NCI-H1092 treated with DMSO at 0.1 percent for 48 hours (cell line): ENCODE measurements around the gene ARID1B.
A peak's percentile ranks its signal among the peaks of the same experiment; 100 is the strongest.

Source experiments
- DNase-seq: peaks from one replicate; lab custom pipeline; 2025; lab: John Stamatoyannopoulos, UW

Gene ARID1B

DNA sequence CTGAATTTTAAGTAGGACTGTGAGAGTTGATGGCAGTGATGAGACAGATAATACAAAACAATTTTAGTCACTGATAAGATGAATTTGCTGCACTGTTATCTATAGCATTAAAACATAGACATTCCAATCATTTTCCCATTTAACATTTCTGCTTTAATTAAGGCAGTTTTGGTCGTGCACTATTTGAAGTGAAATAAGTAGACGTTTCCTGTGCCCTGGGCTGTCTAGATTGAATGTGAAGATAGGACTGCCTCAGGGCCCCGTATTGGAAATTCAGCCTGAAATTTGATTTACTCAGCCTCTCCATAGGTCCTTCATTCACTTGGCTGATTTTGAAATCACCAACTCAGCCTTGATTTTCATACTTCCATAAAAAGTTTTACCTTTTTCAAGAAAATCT, 48.3 kb downstream of the ARID1B start:
- no peak for DNase-seq

- DNase-seq: no peak
Measured at GRCh38 chr6:156826290-156826955, 49.2 kb downstream of the ARID1B start.

DNA sequence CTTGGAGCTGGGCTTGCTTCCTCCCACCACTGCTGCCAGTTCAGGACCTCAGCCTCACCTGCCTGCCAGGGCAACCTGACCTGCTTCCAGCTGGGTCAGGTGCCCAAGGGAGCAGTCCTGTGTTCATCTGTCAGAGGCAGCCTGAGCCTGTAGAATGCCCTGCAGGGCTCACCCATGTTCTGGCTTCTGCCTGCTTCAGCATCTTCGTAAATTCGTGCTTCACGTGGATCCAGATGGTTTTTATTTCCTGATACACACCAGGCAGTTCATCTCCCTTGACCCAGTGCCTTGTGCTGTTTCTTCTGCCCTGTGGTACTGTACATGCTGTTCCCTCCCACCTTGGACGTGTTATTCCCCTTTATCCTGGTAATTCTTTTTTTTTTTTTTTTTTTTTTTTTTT, 50.2 kb downstream of the ARID1B start:
- no peak for DNase-seq

DNA sequence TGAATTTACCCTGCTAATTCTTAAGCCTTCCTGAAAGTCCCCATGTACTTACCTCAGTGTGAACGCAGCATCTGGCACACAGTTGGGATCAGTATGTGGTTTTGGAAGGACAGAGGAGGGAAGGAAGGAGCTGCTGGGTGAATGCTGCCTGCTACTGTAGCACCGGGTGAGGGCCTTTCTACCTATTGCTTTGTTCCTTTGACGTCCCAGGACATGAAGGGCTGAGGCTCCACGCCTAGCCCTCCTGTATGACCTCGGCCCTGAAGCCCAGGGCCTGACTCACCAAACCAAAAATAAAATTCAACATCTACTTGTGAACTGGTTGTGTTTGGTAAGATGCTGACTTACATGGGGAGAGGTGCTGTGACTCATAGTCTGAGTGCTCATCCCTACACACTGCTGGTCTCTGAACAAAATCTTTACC, 51.1 kb downstream of the ARID1B start:
- DNase-seq: no peak

GRCh38 chr6:156830126-156830525, 52.9 kb downstream of the ARID1B start:
- no peak for DNase-seq

DNA sequence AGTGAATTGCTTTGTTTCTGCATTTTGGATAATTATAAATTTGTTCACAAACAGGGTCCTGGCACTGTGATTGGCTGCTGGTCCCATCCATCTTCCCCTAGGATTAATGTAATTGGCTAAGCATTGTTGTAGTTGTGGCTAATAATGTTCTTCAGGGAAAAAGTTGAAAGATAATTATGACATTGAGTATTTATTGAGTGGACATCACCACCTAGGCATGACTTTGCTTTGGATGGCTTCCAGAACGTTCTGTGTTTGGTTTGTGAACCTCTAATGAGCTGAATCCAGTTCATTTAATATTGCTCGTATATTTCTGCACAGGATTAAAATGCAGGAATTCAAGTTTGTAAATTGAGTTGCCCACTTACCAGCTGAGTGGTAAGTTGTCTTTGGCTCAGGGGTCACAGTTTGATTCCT, 55.1 kb downstream of the ARID1B start:
- DNase-seq: peak; percentile 95

GRCh38 chr6:156832669-156833068, 55.5 kb downstream of the ARID1B start:
- DNase-seq: no peak

GRCh38 chr6:156833755-156834154, 56.6 kb downstream of the ARID1B start:
- peak; percentile 43 for DNase-seq

DNA sequence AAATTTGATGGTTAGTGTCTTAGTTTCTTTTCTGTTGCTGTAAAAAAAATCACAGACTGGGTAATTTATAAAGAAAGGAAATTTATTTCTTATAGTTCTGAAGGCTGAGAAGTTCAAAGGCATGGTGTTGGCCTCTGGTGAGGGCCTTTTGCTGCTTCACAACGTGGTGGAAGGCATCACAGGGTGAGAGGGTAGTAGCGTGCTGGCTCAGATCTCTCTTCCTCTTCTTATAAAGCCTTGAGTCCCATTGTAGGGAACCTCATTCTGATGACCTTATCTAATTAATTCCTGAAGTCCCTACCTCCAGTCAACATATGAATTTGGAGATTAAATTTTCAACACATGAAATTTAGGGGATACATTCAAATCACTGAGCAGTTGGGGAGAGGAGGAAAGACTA, 62.0 kb downstream of the ARID1B start:
- DNase-seq: no peak

DNA sequence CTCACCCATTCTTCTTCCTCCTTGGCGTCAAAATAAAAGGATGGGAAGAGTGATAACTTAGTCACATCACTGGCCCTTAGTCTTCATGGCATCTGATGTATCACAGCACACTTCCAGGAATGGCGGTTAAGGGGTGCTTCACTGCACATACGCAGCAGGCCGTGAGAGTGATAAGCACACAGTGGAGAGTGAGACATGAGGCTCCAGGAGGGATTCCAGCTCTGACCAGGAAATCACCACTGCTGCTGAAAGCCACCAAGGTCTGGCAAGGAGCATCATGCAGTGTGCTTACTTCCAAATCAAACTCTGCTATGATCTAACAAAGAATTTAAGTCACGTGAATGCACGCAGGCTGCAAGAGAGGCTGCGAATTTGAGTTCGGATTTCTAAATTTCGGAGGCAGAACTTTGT, 62.4 kb downstream of the ARID1B start:
- DNase-seq: no peak

GRCh38 chr6:156840136-156840535, 63.0 kb downstream of the ARID1B start:
- no peak for DNase-seq

DNA sequence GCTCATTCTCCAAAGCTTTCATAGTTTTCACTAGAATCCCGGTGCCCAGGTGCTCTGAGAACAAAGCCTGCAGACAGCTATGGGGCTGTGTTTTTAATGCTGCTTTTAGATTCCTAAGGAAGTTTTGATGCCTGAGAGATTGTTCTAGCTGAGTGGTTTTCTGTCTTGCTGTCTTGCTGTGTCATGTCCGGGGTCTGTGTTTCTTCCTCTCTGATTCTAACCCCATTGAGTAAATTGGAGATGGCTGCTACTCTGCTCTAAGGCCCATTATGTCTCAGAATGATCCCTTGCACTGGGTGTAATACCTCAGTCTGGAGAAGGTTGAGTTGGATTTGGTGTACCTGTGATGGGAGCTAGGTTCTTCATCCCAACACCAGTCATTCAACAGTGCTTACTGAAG, 63.4 kb downstream of the ARID1B start:
- DNase-seq: no peak

DNA sequence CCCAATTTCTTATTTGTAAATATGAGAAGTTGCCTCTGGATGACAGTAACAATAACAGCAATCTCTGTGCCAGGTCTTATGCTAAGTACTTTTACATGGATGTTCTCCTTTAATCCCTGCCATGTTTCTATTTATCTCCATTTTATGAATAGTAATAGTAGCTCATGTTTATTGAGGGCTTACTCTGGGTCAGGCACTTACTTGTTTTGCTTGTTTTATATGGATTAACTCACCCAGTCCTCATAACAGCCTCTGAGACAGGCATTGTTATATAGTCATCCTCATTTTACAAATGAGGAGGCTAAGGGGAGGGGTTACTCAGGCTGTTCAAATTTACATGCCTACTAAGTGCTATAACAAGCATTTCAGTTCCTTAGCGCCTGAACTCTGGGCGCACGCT, 64.3 kb downstream of the ARID1B start:
- no peak for DNase-seq

GRCh38 chr6:156842598-156843250, 65.5 kb downstream of the ARID1B start:
- DNase-seq: no peak

DNA sequence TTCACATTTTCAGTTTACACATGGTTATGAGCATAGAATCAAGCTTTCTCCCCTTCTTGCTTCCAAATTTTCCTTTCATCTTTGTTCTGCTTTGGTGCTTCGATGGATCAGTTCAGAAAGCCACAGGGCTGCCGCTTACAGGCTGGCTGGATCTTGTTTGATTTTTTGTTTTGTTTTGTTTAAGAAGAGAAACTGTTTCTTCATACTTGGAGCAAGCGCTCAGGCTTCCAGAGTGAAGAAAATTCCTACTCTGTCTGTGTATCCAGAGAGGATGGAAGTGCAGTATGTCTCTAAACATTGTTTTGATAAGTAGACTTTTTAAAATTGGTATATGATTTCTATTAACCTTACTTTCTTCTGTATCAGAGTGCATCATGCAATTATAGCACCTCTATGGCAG, 66.9 kb downstream of the ARID1B start:
- no peak for DNase-seq

GRCh38 chr6:156845454-156846155, 68.4 kb downstream of the ARID1B start:
- DNase-seq: no peak

- no peak for DNase-seq
Measured at GRCh38 chr6:156846845-156847599, 69.8 kb downstream of the ARID1B start.

DNA sequence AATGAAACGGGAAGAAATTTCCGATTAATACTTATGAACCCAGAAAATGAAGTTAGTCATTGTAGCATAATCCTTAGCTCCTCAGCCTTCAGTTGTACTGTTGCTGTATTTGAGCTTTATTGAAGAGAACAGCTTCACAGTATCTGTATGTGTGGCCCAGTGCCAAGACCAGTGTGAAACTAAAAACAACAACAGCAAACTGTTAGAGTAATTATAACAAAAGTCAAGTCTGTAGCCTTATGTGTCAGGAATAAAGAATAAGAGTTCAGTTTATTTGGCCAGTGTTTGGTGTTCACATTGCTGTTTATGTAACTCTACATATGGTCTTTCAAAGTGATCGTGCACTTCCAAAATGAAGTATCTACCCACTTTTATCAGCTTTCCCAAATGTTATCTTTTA, 70.9 kb downstream of the ARID1B start:
- DNase-seq: no peak

- peak; percentile 71 for DNase-seq
Measured at GRCh38 chr6:156848533-156848932, 71.4 kb downstream of the ARID1B start.

DNA sequence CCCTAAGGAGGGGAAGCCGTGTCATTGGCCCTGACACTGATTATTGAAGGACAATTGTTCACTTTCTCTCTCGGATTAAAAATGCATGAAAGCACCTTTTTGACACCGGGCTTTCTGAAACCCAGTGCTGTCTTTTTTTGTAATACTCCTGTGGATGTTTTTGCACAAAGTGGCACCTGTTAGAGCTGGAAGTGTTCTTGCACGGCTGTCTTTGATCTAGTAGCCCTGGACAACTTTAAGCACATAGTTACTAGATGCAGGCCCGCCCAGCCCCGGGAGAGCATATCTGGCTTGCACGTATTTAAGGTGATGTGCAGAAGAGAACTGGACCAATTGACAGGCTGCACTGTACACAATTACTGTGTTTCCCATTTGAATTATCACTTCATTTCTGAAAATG, 72.6 kb downstream of the ARID1B start:
- DNase-seq: no peak

- no peak for DNase-seq
Measured at GRCh38 chr6:156850353-156850752, 73.2 kb downstream of the ARID1B start.

- no peak for DNase-seq
Measured at GRCh38 chr6:156851454-156851921, 74.3 kb downstream of the ARID1B start.
